ENCODE measurements around the gene ACER3.

GRCh38 chr11:76902121-76903014 lies 41.6 kb downstream of the ACER3 start:
- TF ChIP-seq CTCF (conservative IDR thresholded peaks at IDR 0.05; ENCODE audit: low read depth, low read length) (no peak), POLR2A (IDR thresholded peaks at IDR 0.05; ENCODE audit: low read depth, low read length) (no peak), CEBPB (IDR thresholded peaks at IDR 0.05; ENCODE audit: low read depth, low read length) (no peak), MXI1 (IDR thresholded peaks at IDR 0.05; ENCODE audit: borderline replicate concordance, low read depth, low read length) (no peak), RCOR1 (IDR thresholded peaks at IDR 0.05; ENCODE audit: insufficient replicate concordance, low read length) (no peak), MAFK (IDR thresholded peaks at IDR 0.05; ENCODE audit: low read depth, low read length) (no peak), RFX5 (IDR thresholded peaks at IDR 0.05; ENCODE audit: low read depth, low read length) (no peak), RAD21 (IDR thresholded peaks at IDR 0.05; ENCODE audit: low read length) (no peak), CHD1 (IDR thresholded peaks at IDR 0.05; ENCODE audit: low read depth, low read length) (no peak), FOS (IDR thresholded peaks at IDR 0.05; ENCODE audit: low read depth, low read length) (no peak), SMC3 (IDR thresholded peaks at IDR 0.05; ENCODE audit: low read depth, low read length) (no peak)
- TF ChIP-seq, protein P1, sequence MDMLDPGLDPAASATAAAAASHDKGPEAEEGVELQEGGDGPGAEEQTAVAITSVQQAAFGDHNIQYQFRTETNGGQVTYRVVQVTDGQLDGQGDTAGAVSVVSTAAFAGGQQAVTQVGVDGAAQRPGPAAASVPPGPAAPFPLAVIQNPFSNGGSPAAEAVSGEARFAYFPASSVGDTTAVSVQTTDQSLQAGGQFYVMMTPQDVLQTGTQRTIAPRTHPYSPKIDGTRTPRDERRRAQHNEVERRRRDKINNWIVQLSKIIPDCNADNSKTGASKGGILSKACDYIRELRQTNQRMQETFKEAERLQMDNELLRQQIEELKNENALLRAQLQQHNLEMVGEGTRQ (IDR thresholded peaks at IDR 0.05; ENCODE audit: low read depth, low read length) = no peak
- TF ChIP-seq, protein P2, sequence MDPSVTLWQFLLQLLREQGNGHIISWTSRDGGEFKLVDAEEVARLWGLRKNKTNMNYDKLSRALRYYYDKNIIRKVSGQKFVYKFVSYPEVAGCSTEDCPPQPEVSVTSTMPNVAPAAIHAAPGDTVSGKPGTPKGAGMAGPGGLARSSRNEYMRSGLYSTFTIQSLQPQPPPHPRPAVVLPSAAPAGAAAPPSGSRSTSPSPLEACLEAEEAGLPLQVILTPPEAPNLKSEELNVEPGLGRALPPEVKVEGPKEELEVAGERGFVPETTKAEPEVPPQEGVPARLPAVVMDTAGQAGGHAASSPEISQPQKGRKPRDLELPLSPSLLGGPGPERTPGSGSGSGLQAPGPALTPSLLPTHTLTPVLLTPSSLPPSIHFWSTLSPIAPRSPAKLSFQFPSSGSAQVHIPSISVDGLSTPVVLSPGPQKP (IDR thresholded peaks at IDR 0.05; ENCODE audit: borderline replicate concordance, low read depth, low read length) = no peak
